Cardiac muscle cell (in vitro differentiated cells and primary cell): ENCODE measurements around the gene NFATC2. TPM values are rescaled to one million over a fixed set of nuclear protein-coding genes. Genes with fewer than 3 reads are reported as not detected.
A peak's percentile ranks its signal among the peaks of the same experiment; 100 is the strongest.

Source experiments
- DNase-seq, 2 donors: peaks; one replicate each; pipeline versions ENCODE4 v3.0.0 to v3.0.0-alpha.2; 2010 to 2017; ENCODE audit warnings: low read depth in 1 of 2, low spot score in 1 of 2
- H3K27ac ChIP-seq: fragments of 200-600 bp; sonication (generic); 2 replicates; pipeline ENCODE4 v1.5.1; 2016
- H3K27me3 ChIP-seq: fragments of 200-600 bp; sonication (generic); 2 replicates; pipeline ENCODE4 v1.6.0; 2016; ENCODE audit warnings: control low read depth
- H3K36me3 ChIP-seq: fragments of 200-600 bp; sonication (generic); 2 replicates; pipeline ENCODE4 v1.5.1; 2016; ENCODE audit warnings: control low read depth
- H3K4me1 ChIP-seq: fragments of 200-600 bp; sonication (generic); 2 replicates; pipeline ENCODE4 v1.8.1; 2017; ENCODE audit warnings: low read depth, mild to moderate bottlenecking, mixed run types
- H3K4me3 ChIP-seq: fragments of 200-600 bp; sonication (generic); 2 replicates; pipeline ENCODE4 v1.5.1; 2016; ENCODE audit warnings: mild to moderate bottlenecking
- H3K9me3 ChIP-seq: fragments of 200-600 bp; sonication (generic); 2 replicates; pipeline ENCODE4 v1.5.1; 2017; ENCODE audit warnings: low read depth, mild to moderate bottlenecking, control low read depth
- CTCF ChIP-seq: IDR thresholded peaks from 2 replicates; pipeline ENCODE4 v1.5.1; 2012; ENCODE audit warnings: low read depth, mild to moderate bottlenecking, low read length
- polyA plus RNA-seq: library from polyadenylated mRNA; unstranded; fragments of >200 nt; fragmentation: Nextera tagmentation; extraction: Ambion mirVana; gene quantifications from 2 replicates; pipeline ENCODE4 v1.2.1, GENCODE V29; 2016
- total RNA-seq: library from RNA; depleted of rRNA; stranded (reverse); fragments of >200 nt; gene quantifications from 2 replicates; pipeline ENCODE4 v1.2.3, GENCODE V29; 2016

Gene NFATC2
- total and polyA plus RNA-seq, 2 experiments from 2014 or later = 5.8 to 17.0 TPM

GRCh38 chr20:51517839-51518238 is 24.7 kb downstream of the NFATC2 start:
- Histone ChIP-seq H3K27me3 (no peaks in the 10 kb centered on the region), H3K36me3 (peaks cover 13% of the 10 kb centered on the region), H3K9me3 (no peaks in the 10 kb centered on the region), H3K4me1 (peaks cover 8% of the 10 kb centered on the region), H3K27ac (no peak overlapping the region), H3K4me3 (no peak overlapping the region)
- TF ChIP-seq CTCF = no peak
- no peak for DNase-seq

DNA sequence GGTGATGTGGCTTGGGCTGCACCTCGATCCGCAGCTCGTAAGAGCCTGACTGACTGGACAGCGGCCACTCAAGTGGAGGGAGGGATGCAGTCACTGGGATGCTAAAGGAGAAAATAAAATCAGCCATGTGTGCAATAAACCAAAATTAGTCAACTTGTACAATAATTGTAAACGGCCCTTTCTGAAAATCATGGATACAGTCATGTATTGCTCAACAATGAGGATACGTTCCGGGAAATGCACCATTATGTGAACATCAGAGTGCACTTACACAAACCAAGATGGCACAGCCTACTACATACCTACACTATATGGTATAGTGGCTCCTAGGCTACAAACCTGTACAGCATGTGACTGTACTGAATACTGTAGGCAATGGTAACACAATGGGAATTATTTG is 25.7 kb downstream of the NFATC2 start:
- Histone ChIP-seq H3K27ac (no peak overlapping the region), H3K27me3 (no peaks in the 10 kb centered on the region), H3K36me3 (peaks cover 10% of the 10 kb centered on the region), H3K4me3 (no peak overlapping the region), H3K9me3 (no peaks in the 10 kb centered on the region), H3K4me1 (peaks cover 17% of the 10 kb centered on the region)
- DNase-seq = no peak
- no peak for TF ChIP-seq CTCF

- Histone ChIP-seq H3K27me3 (no peaks in the 10 kb centered on the region), H3K4me3 (no peak overlapping the region), H3K36me3 (peaks cover 10% of the 10 kb centered on the region), H3K27ac (no peak overlapping the region), H3K9me3 (no peaks in the 10 kb centered on the region), H3K4me1 (peaks cover 27% of the 10 kb centered on the region)
- no peak for TF ChIP-seq CTCF
- no peak for DNase-seq
These were observed 27.7 kb downstream of the NFATC2 start for GRCh38 chr20:51514836-51515235.

DNA sequence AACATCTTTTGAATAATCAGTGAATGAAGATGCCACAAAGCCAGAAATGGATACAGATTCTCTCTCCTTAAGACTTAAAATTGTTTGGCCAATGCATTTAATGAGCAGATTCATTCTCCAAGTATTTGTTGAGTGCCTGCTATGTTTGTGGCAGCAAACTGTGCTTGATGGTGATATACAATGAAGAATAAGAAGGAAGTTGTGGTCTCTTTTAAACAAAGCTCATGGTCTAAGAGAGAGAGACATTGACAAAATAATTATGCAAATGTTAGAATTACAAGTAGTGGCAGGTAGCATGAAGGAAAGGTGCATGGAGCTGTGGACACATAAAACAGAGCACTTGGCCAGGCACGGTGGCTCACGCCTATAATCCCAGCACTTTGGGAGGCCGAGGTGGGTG is 28.3 kb downstream of the NFATC2 start:
- peaks cover 33% of the 10 kb centered on the region for H3K4me1 ChIP-seq
- H3K9me3 ChIP-seq = no peaks in the 10 kb centered on the region
- no peak for TF ChIP-seq CTCF
- no peaks in the 10 kb centered on the region for H3K27me3 ChIP-seq
- peaks cover 10% of the 10 kb centered on the region for H3K36me3 ChIP-seq
- no peak for DNase-seq
- no peak overlapping the region for H3K4me3 ChIP-seq
- H3K27ac ChIP-seq = no peak overlapping the region

GRCh38 chr20:51513545-51513944 is 29.0 kb downstream of the NFATC2 start:
- peaks cover 39% of the 10 kb centered on the region for H3K4me1 ChIP-seq
- H3K36me3 ChIP-seq = peaks cover 10% of the 10 kb centered on the region
- DNase-seq = no peak
- no peak for TF ChIP-seq CTCF
- H3K4me3 ChIP-seq = no peak overlapping the region
- H3K9me3 ChIP-seq = no peaks in the 10 kb centered on the region
- no peaks in the 10 kb centered on the region for H3K27me3 ChIP-seq
- H3K27ac ChIP-seq = peak overlapping the region; percentile 71

DNA sequence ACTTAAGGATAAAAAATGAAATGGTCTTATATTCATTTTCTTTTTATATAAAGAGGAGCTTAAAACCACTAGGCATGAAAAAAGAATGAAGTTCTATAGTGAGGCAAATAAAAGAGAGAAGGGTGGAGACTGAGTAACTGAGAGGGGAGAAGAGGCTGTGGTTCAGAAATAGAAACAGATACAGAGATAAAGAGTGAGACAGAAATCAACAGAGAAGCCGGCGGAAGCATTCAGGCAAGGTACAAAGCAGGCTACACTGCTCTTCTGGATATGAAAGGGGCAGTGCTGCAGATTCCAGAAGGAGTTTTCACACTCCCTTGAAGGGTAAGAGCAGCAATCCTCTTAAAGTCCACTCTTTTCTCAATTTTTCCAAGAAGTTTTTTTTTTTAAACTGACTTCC is 29.9 kb downstream of the NFATC2 start:
- H3K27ac ChIP-seq = peak overlapping the region; percentile 71
- H3K9me3 ChIP-seq = no peaks in the 10 kb centered on the region
- peaks cover 10% of the 10 kb centered on the region for H3K36me3 ChIP-seq
- DNase-seq = peak in 1 of 2 donors; percentile 62
- no peaks in the 10 kb centered on the region for H3K27me3 ChIP-seq
- no peak for TF ChIP-seq CTCF
- no peak overlapping the region for H3K4me3 ChIP-seq
- H3K4me1 ChIP-seq = peaks cover 45% of the 10 kb centered on the region
